ENCODE measurements around the gene MEDAG. TPM values are rescaled to one million over a fixed set of nuclear protein-coding genes. Genes with fewer than 3 reads are reported as not detected.

Gene MEDAG
- total RNA-seq, 4 donors from 2014 or later, result 16.8 to 189 (median 38.4) TPM

GRCh38 chr13:30880151-30880855, 25.8 kb upstream of the MEDAG start:
- Histone ChIP-seq H3K9me3 (no peaks in the 10 kb centered on the region), H3K4me3 (no peak overlapping the region), H3K36me3 (no peaks in the 10 kb centered on the region), H3K4me1 (peaks cover 0 to 28% (median 0%) of the 10 kb centered on the region in 3 donors), H3K27me3 (no peaks in the 10 kb centered on the region), H3K27ac (peak overlapping the region; percentile 32 to 75 (median 72))
- 55 to 80% methylated on average over 2 of the region's 2 CpGs for WGBS, 2 donors (ENCODE audit: low coverage in 1 of 2)
- ATAC-seq, result peak; percentile 48
- no peak for TF ChIP-seq POLR2A (IDR thresholded peaks at IDR 0.05)
- TF ChIP-seq CTCF (IDR thresholded peaks at IDR 0.05), result no peak
- peak; percentile 55 for TF ChIP-seq POLR2AphosphoS5 (IDR thresholded peaks at IDR 0.05)

- 41 to 49% methylated on average over 3 to 4 of the region's 4 CpGs for WGBS, 2 donors (ENCODE audit: low coverage in 1 of 2)
- no peaks in the 10 kb centered on the region for H3K27me3 ChIP-seq
- H3K4me3 ChIP-seq, result no peak overlapping the region
- H3K4me1 ChIP-seq, result peaks cover 0 to 28% (median 0%) of the 10 kb centered on the region in 3 donors
- H3K36me3 ChIP-seq, result no peaks in the 10 kb centered on the region
- peak; percentile 92 for ATAC-seq
- H3K9me3 ChIP-seq, result no peaks in the 10 kb centered on the region
- peak; percentile 98 for TF ChIP-seq POLR2AphosphoS5 (IDR thresholded peaks at IDR 0.05)
- no peak for TF ChIP-seq CTCF (IDR thresholded peaks at IDR 0.05)
- no peak for TF ChIP-seq EP300 (IDR thresholded peaks at IDR 0.05)
- no peak for TF ChIP-seq POLR2A (IDR thresholded peaks at IDR 0.05)
- peak overlapping the region; percentile 70 to 75 (median 72) for H3K27ac ChIP-seq
Measured at GRCh38 chr13:30880856-30881155, 25.3 kb upstream of the MEDAG start.

- no peaks in the 10 kb centered on the region for H3K36me3 ChIP-seq
- peak overlapping the region; percentile 70 to 75 (median 72) for H3K27ac ChIP-seq
- TF ChIP-seq EP300 (IDR thresholded peaks at IDR 0.05) (no peak), POLR2AphosphoS5 (IDR thresholded peaks at IDR 0.05) (peak; percentile 60)
- H3K9me3 ChIP-seq, result no peaks in the 10 kb centered on the region
- peaks cover 0 to 28% (median 0%) of the 10 kb centered on the region in 3 donors for H3K4me1 ChIP-seq
- peak; percentile 70 for ATAC-seq
- no peak overlapping the region for H3K4me3 ChIP-seq
- WGBS, 2 donors (ENCODE audit: low coverage in 1 of 2), result 17 to 64% methylated on average over 2 of the region's 3 CpGs
- H3K27me3 ChIP-seq, result no peaks in the 10 kb centered on the region
Measured at GRCh38 chr13:30881191-30881651, 24.9 kb upstream of the MEDAG start.

- no peak overlapping the region for H3K4me3 ChIP-seq
- H3K27me3 ChIP-seq, result no peaks in the 10 kb centered on the region
- H3K36me3 ChIP-seq, result no peaks in the 10 kb centered on the region
- H3K27ac ChIP-seq, result peak overlapping the region in 3 of 4 donors; percentile 70 to 75 (median 73)
- peaks cover 0 to 28% (median 0%) of the 10 kb centered on the region in 3 donors for H3K4me1 ChIP-seq
- TF ChIP-seq EP300 (IDR thresholded peaks at IDR 0.05) (no peak), POLR2AphosphoS5 (IDR thresholded peaks at IDR 0.05) (no peak), POLR2A (IDR thresholded peaks at IDR 0.05) (no peak)
- H3K9me3 ChIP-seq, result no peaks in the 10 kb centered on the region
- ATAC-seq, result no peak
- 38 to 46% methylated on average over 8 of the region's 8 CpGs for whole genome bisulfite sequencing, 2 donors (ENCODE audit: low coverage in 1 of 2)
Measured at GRCh38 chr13:30882026-30882850, 23.8 kb upstream of the MEDAG start.

GRCh38 chr13:30882996-30883766, 22.9 kb upstream of the MEDAG start:
- Histone ChIP-seq H3K36me3 (no peaks in the 10 kb centered on the region), H3K4me1 (peaks cover 0 to 28% (median 0%) of the 10 kb centered on the region in 3 donors), H3K4me3 (no peak overlapping the region), H3K27ac (no peak overlapping the region), H3K9me3 (no peaks in the 10 kb centered on the region), H3K27me3 (no peaks in the 10 kb centered on the region)
- WGBS, 2 donors (ENCODE audit: low coverage in 1 of 2), result 68 to 72% methylated on average over 9 to 13 of the region's 13 CpGs
- no peak for ATAC-seq
- TF ChIP-seq EP300 (IDR thresholded peaks at IDR 0.05) (no peak), POLR2AphosphoS5 (IDR thresholded peaks at IDR 0.05) (no peak), POLR2A (IDR thresholded peaks at IDR 0.05) (no peak), CTCF (IDR thresholded peaks at IDR 0.05) (no peak)

All from gastroesophageal sphincter (tissue), 4 donors.